HepG2 (cell line): ENCODE measurements around the gene KPNA3. TPM values are rescaled to one million over a fixed set of nuclear protein-coding genes. Genes with fewer than 3 reads are reported as not detected.

Experiments used
- ATAC-seq: fragments of 200-7000 bp; cut with Tn5 transposase; 3 replicates; pipeline ENCODE4 v1.9.1; 2020; ENCODE audit warnings: mild to moderate bottlenecking, moderate library complexity
- BruUV-seq: library from RNA; stranded (reverse); fragments of 400-500 nt; replicated peaks from 2 replicates; lab custom pipeline; 2021; lab: Mats Ljungman, UMichigan
- CTCF ChIA-PET: fragments of 300-600 bp; formaldehyde crosslinking; extraction: SDS; loops from one replicate; lab custom pipeline; 2021; ENCODE audit warnings: low total read pairs, inconsistent platforms, low intra/inter-chr PET ratio; lab: Yijun Ruan, JAX
- POLR2A ChIA-PET: fragments of 350-600 bp; sonication (Branson Sonifier 250); formaldehyde crosslinking; loops from one replicate; lab custom pipeline; 2020; ENCODE audit warnings: antibody characterized with exemption, inconsistent platforms; lab: Yijun Ruan, JAX
- DNase-seq: peaks from one replicate; pipeline ENCODE4 v3.0.0-alpha.2; 2015; ENCODE audit warnings: low spot score
- FAIRE-seq: peaks from 3 replicates; lab custom pipeline; 2011; peaks lifted over from hg19 to GRCh38; lab: Jason Lieb, UNC
- H2AFZ ChIP-seq: one replicate; pipeline ENCODE4 v1.6.1; 2011; ENCODE audit warnings: low read length, inconsistent platforms
- H3K27ac ChIP-seq: fragments of 300-600 bp; 3 replicates; pipeline ENCODE4 v1.8.0; 2011; ENCODE audit warnings: mixed run types, mild to moderate bottlenecking, mixed read lengths, low read length, inconsistent platforms; ENCODE audit not compliant: insufficient read depth; ENCODE audit errors: extremely low read length
- H3K27me3 ChIP-seq, 2 experiments: fragments of 200-600 bp in 1 of 2; 2 replicates in 1 of 2; 3 replicates in 1 of 2; pipeline versions ENCODE4 v1.6.0 to v1.8.0; 2011; ENCODE audit warnings: low read length in 2 of 2, mild to moderate bottlenecking in 2 of 2, moderate library complexity in 2 of 2, inconsistent platforms in 1 of 2; ENCODE audit not compliant: insufficient read depth in 2 of 2, control insufficient read depth in 1 of 2
- H3K36me3 ChIP-seq, 2 experiments: fragments of 200-600 bp in 1 of 2; replicated peaks in 1 of 2; 2 replicates in 1 of 2; 3 replicates in 1 of 2; pipeline versions ENCODE4 v1.5.1 to v1.8.0; 2011; ENCODE audit warnings: low read length in 2 of 2, inconsistent platforms in 1 of 2; ENCODE audit not compliant: insufficient read depth in 2 of 2, control insufficient read depth in 1 of 2
- H3K4me1 ChIP-seq: 2 replicates; pipeline ENCODE4 v1.5.1; 2012; ENCODE audit warnings: low read length, inconsistent platforms; ENCODE audit not compliant: insufficient read depth
- H3K4me2 ChIP-seq: 2 replicates; pipeline ENCODE4 v1.6.0; 2011; ENCODE audit warnings: low read depth, low read length, inconsistent platforms
- H3K4me3 ChIP-seq, 3 experiments: fragments of 200-600 bp in 1 of 3; sonication (generic), shearing (Covaris generic) in 1 of 3; replicated peaks in 1 of 3; 2 replicates each; pipeline ENCODE4 v1.5.1; 2011 to 2016; ENCODE audit warnings: low read length in 3 of 3, inconsistent platforms in 2 of 3, low read depth in 2 of 3, mild to moderate bottlenecking in 2 of 3, control low read depth in 1 of 3, mixed read lengths in 1 of 3; ENCODE audit not compliant: insufficient read depth in 1 of 3
- H3K79me2 ChIP-seq: one replicate; pipeline ENCODE4 v1.6.1; 2011; ENCODE audit warnings: low read length, inconsistent platforms; ENCODE audit not compliant: insufficient read depth
- H3K9ac ChIP-seq: 2 replicates; pipeline ENCODE4 v1.6.0; 2011; ENCODE audit warnings: mild to moderate bottlenecking, low read depth, low read length, inconsistent platforms; ENCODE audit not compliant: insufficient read depth
- H3K9me3 ChIP-seq: 2 replicates; pipeline ENCODE4 v1.5.1; 2012; ENCODE audit warnings: mild to moderate bottlenecking, low read length
- H4K20me1 ChIP-seq: 2 replicates; pipeline ENCODE4 v1.6.0; 2011; ENCODE audit warnings: inconsistent platforms, mild to moderate bottlenecking, low read length, moderate library complexity; ENCODE audit not compliant: insufficient read depth
- ADNP ChIP-seq: sonication (generic); formaldehyde crosslinking; IDR thresholded peaks from 2 replicates; pipeline ENCODE4 v1.4.0; 2020; ENCODE audit warnings: missing genetic modification reagents
- CAMTA2 ChIP-seq: sonication (generic); formaldehyde crosslinking; IDR thresholded peaks from 2 replicates; pipeline ENCODE4 v1.4.0; 2020; ENCODE audit warnings: mild to moderate bottlenecking, missing genetic modification reagents, borderline replicate concordance
- HMG20A ChIP-seq: IDR thresholded peaks from 2 replicates; pipeline ENCODE4 v1.6.1; 2016; ENCODE audit warnings: borderline replicate concordance
- HNRNPUL1 ChIP-seq: fragments of 200-400 bp; formaldehyde crosslinking; IDR thresholded peaks from 2 replicates; pipeline ENCODE4 v1.6.1; 2017; ENCODE audit warnings: low read depth, mild to moderate bottlenecking, low read length, moderate library complexity
- KLF12 ChIP-seq: sonication (generic); formaldehyde crosslinking; IDR thresholded peaks from 2 replicates; pipeline ENCODE4 v1.4.0; 2020; ENCODE audit warnings: missing genetic modification reagents, borderline replicate concordance
- PRPF4 ChIP-seq: fragments of 200-400 bp; formaldehyde crosslinking; IDR thresholded peaks from 2 replicates; pipeline ENCODE4 v1.6.1; 2016; ENCODE audit warnings: low read length, low read depth; ENCODE audit not compliant: poor library complexity, severe bottlenecking
- SALL2 ChIP-seq: sonication (generic); formaldehyde crosslinking; IDR thresholded peaks from 2 replicates; pipeline ENCODE4 v1.8.1; 2023; ENCODE audit warnings: mild to moderate bottlenecking, missing genetic modification reagents, inconsistent platforms
- SP140L ChIP-seq: sonication (generic); formaldehyde crosslinking; IDR thresholded peaks from 2 replicates; pipeline ENCODE4 v1.4.0; 2020; ENCODE audit warnings: missing genetic modification reagents, borderline replicate concordance
- TBX3 ChIP-seq: fragments of 450-650 bp; IDR thresholded peaks from 2 replicates; pipeline ENCODE4 v1.6.1; 2017; ENCODE audit warnings: antibody characterized with exemption, mild to moderate bottlenecking, inconsistent platforms, borderline replicate concordance
- TRIM24 ChIP-seq: sonication (generic); formaldehyde crosslinking; IDR thresholded peaks from 2 replicates; pipeline ENCODE4 v1.8.0; 2022; ENCODE audit warnings: mild to moderate bottlenecking, missing genetic modification reagents
- ZMAT3 ChIP-seq: sonication (generic); formaldehyde crosslinking; conservative IDR thresholded peaks from 2 replicates; pipeline ENCODE4 v1.7.0; 2021; ENCODE audit warnings: missing genetic modification reagents
- ZMAT5 ChIP-seq: sonication (generic); formaldehyde crosslinking; IDR thresholded peaks from 2 replicates; pipeline ENCODE4 v1.5.0; 2020; ENCODE audit warnings: mild to moderate bottlenecking, low read depth, missing genetic modification reagents, borderline replicate concordance
- ZNF264 ChIP-seq: sonication (generic); formaldehyde crosslinking; IDR thresholded peaks from 2 replicates; pipeline ENCODE4 v1.4.0; 2020; ENCODE audit warnings: missing genetic modification reagents
- ZNF850 ChIP-seq: sonication (generic); formaldehyde crosslinking; conservative IDR thresholded peaks from 2 replicates; pipeline ENCODE4 v1.9.0; 2021; ENCODE audit warnings: mild to moderate bottlenecking, missing genetic modification reagents
- WGBS: methylation state at CpG from one replicate; pipeline ENCODE4 v1.1.6; 2017; ENCODE audit warnings: low lambda C conversion rate; 5-methylcytosine and 5-hydroxymethylcytosine counted together
- in situ Hi-C: cut with HindIII; loops from 2 replicates; pipeline ENCODE4 v1.10.0; 2017; ENCODE audit warnings: low pct_unique_long_range_greater_than_20kb; ENCODE audit not compliant: extremely low pct_ligation_motif_present
- intact Hi-C: fragments of 100-400 bp; cut with micrococcal nuclease; formaldehyde crosslinking; loops from one replicate; pipeline ENCODE4 v1.10.0; 2022; ENCODE audit not compliant: unreplicated experiment
- polyA plus RNA-seq, 8 experiments: library from polyadenylated mRNA; depleted of rRNA in 3 of 8; stranded (reverse) in 7 of 8; unstranded in 1 of 8; fragments of >200 nt; fragmentation: Illumina TruSeq in 4 of 8; extraction: Trizol in 4 of 8; gene quantifications; 2 replicates each; pipeline versions ENCODE4 v1.2.1 to v1.2.3, GENCODE V29; 2011 to 2016; ENCODE audit warnings: low read depth in 4 of 8, missing spikeins in 1 of 8, mixed read lengths in 1 of 8; ENCODE audit not compliant: insufficient read depth in 1 of 8
- total RNA-seq, 5 experiments: library from RNA; depleted of rRNA; stranded (reverse); fragments of >200 nt; fragmentation: Illumina TruSeq; extraction: Trizol; gene quantifications; 2 replicates each; pipeline ENCODE4 v1.2.3, GENCODE V29; 2016; ENCODE audit warnings: low read depth in 1 of 5

KPNA3 gene
- total and polyA plus RNA-seq, 2 of the 13 experiments (the other 11 are each of a cell fraction or from before 2014, with no cell fraction given) = 13.0 to 28.9 TPM

- POLR2A ChIA-PET = no interaction called here
- intact Hi-C loops = no loop called here
- no peaks in the 10 kb centered on the region for H4K20me1 ChIP-seq
- no peaks in the 10 kb centered on the region for H3K36me3 ChIP-seq
- TF ChIP-seq KLF12 (CRISPR knock-in tag) (no peak), TBX3 (no peak), ZNF264 (CRISPR knock-in tag) (no peak), HMG20A (CRISPR knock-in tag) (no peak), TRIM24 (CRISPR knock-in tag) (no peak), HNRNPUL1 (no peak), ADNP (CRISPR knock-in tag) (no peak), SALL2 (CRISPR knock-in tag) (no peak), ZMAT5 (CRISPR knock-in tag) (no peak), ZNF850 (no peak), SP140L (CRISPR knock-in tag) (no peak), CAMTA2 (no peak), ZMAT3 (CRISPR knock-in tag) (no peak), PRPF4 (no peak)
- TF ChIP-seq, all 625 proteins: peak for 0
- in situ Hi-C loops = no loop called here
- Histone ChIP-seq H3K4me2 (no peak overlapping the region), H3K27ac (no peak overlapping the region), H2AFZ (no peak overlapping the region), H3K9me3 (no peaks in the 10 kb centered on the region), H3K4me1 (peaks cover 19% of the 10 kb centered on the region), H3K9ac (no peak overlapping the region), H3K27me3 (no peaks in the 10 kb centered on the region), H3K79me2 (no peaks in the 10 kb centered on the region), H3K4me3 (no peak overlapping the region)
- ATAC-seq (no peak), DNase-seq (no peak), FAIRE-seq (no peak)
- CTCF ChIA-PET = no interaction called here
- BruUV-seq = no TSS peak
- WGBS = 92% methylated on average over 2 of the region's 2 CpGs
Observed at GRCh38 chr13:49828453-49828852, 36.0 kb upstream of the KPNA3 start.
